Ishikawa (cell line): Measurements from ENCODE around the gene SMCHD1.

ENCODE experiments used
- CEBPB ChIP-seq: IDR thresholded peaks from 2 replicates; pipeline ENCODE4 v1.6.1; 2012
- CREB1 ChIP-seq: IDR thresholded peaks from 2 replicates; pipeline ENCODE4 v1.6.1; 2012; ENCODE audit warnings: low read depth
- EGR1 ChIP-seq: IDR thresholded peaks from 2 replicates; pipeline ENCODE4 v1.6.1; 2012
- EP300 ChIP-seq: IDR thresholded peaks from 2 replicates; pipeline ENCODE4 v1.6.1; 2012; ENCODE audit warnings: borderline replicate concordance
- RAD21 ChIP-seq: IDR thresholded peaks from 2 replicates; pipeline ENCODE4 v1.6.1; 2012; ENCODE audit warnings: low read depth
- REST ChIP-seq: IDR thresholded peaks from 2 replicates; pipeline ENCODE4 v1.6.1; 2012; ENCODE audit warnings: low read depth, mild to moderate bottlenecking
- TAF1 ChIP-seq: IDR thresholded peaks from 2 replicates; pipeline ENCODE4 v1.6.1; 2012; ENCODE audit warnings: low read depth, mild to moderate bottlenecking
- TCF12 ChIP-seq: IDR thresholded peaks from 2 replicates; pipeline ENCODE4 v1.6.1; 2012; ENCODE audit warnings: low read depth
- TEAD4 ChIP-seq: IDR thresholded peaks from 2 replicates; pipeline ENCODE4 v1.6.1; 2012
- YY1 ChIP-seq: IDR thresholded peaks from 2 replicates; pipeline ENCODE4 v1.6.1; 2012; ENCODE audit warnings: low read depth
- TF ChIP-seq, protein P1 (sequence below): IDR thresholded peaks from 2 replicates; pipeline ENCODE4 v1.6.1; 2012

GRCh38 chr18:2811416-2811815, 155.9 kb downstream of the SMCHD1 start:
- TF ChIP-seq CEBPB (no peak), CREB1 (no peak), EP300 (no peak), REST (no peak), YY1 (no peak), TAF1 (no peak), RAD21 (no peak), EGR1 (no peak), TCF12 (no peak), TEAD4 (no peak)
- TF ChIP-seq, protein P1, sequence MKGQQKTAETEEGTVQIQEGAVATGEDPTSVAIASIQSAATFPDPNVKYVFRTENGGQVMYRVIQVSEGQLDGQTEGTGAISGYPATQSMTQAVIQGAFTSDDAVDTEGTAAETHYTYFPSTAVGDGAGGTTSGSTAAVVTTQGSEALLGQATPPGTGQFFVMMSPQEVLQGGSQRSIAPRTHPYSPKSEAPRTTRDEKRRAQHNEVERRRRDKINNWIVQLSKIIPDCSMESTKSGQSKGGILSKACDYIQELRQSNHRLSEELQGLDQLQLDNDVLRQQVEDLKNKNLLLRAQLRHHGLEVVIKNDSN, result no peak
